ENCODE results near the gene SYNM. TPM values are rescaled to one million over a fixed set of nuclear protein-coding genes. Genes with fewer than 3 reads are reported as not detected.

SYNM gene
- total and polyA plus RNA-seq, 2 donors (not counting 1 experiment from before 2014, with no cell fraction given): 0.04 to 0.27 TPM

GRCh38 chr15:99122831-99123712 lies 18.2 kb downstream of the SYNM start:
- Histone ChIP-seq H2AFZ (ENCODE audit: insufficient read depth, low read depth, low read length, poor library complexity, severe bottlenecking) (no peak overlapping the region), H3K4me3 (ENCODE audit: control extremely low read depth in 1 of 5, extremely low read depth in 1 of 5, insufficient read depth in 1 of 5, low read depth in 2 of 5, low read length in 4 of 5) (no peak overlapping the region), H3K4me1 (ENCODE audit: control insufficient read depth in 2 of 2, insufficient read depth in 2 of 2, low read length in 2 of 2) (no peaks in the 10 kb centered on the region), H3K36me3 (replicated peaks in 1 of 2; ENCODE audit: control extremely low read depth in 1 of 2, control insufficient read depth in 1 of 2, extremely low read depth in 1 of 2, insufficient read depth in 2 of 2, low read length in 1 of 2) (no peaks in the 10 kb centered on the region), H3K9me3 (ENCODE audit: control extremely low read depth in 1 of 3, control insufficient read depth in 2 of 3, insufficient read depth in 1 of 3, low read length in 2 of 3) (no peaks in the 10 kb centered on the region), H4K20me1 (ENCODE audit: control insufficient read depth, insufficient read depth, low read length, poor library complexity, severe bottlenecking) (no peaks in the 10 kb centered on the region), H3K27ac (ENCODE audit: low read length in 2 of 2) (no peak overlapping the region), H3K27me3 (replicated peaks in 1 of 4; ENCODE audit: control extremely low read depth in 1 of 4, control insufficient read depth in 3 of 4, insufficient read depth in 4 of 4, low read length in 3 of 4) (peaks cover 0 to 3% (median 0%) of the 10 kb centered on the region in 4 experiments), H3K4me2 (replicated peaks; ENCODE audit: low read depth, low read length, poor library complexity, severe bottlenecking) (no peak overlapping the region), H3K79me2 (ENCODE audit: control insufficient read depth, insufficient read depth, low read length) (no peaks in the 10 kb centered on the region), H3K9ac (ENCODE audit: low read length) (no peak overlapping the region)
- Mint-ChIP-seq H3K9me3 (ENCODE audit: insufficient read depth) (no peaks in the 10 kb centered on the region), H3K27ac (no peak overlapping the region), H3K4me1 (no peaks in the 10 kb centered on the region), H3K4me3 (no peak overlapping the region), H3K27me3 (peaks cover 5% of the 10 kb centered on the region)
- 86% methylated on average over 18 of the region's 22 CpGs for WGBS (ENCODE audit: insufficient coverage)
- ChIA-PET CTCF (no interaction called here), POLR2A (no interaction called here)
- DNase-seq: no peak
- no peak for TF ChIP-seq EZH2 (IDR thresholded peaks at IDR 0.05; ENCODE audit: borderline replicate concordance, insufficient read depth, low read depth, low read length, poor library complexity, severe bottlenecking)
- no peak for TF ChIP-seq CTCF (IDR thresholded peaks at IDR 0.05)
- no peak for ATAC-seq (ENCODE audit: low read depth)
- intact Hi-C loops (cut with micrococcal nuclease): no loop called here

GRCh38 chr15:99123713-99124451 lies 19.0 kb downstream of the SYNM start:
- Histone ChIP-seq H3K27me3 (replicated peaks in 1 of 4; ENCODE audit: control extremely low read depth in 1 of 4, control insufficient read depth in 3 of 4, insufficient read depth in 4 of 4, low read length in 3 of 4) (peaks cover 0 to 3% (median 0%) of the 10 kb centered on the region in 4 experiments), H4K20me1 (ENCODE audit: control insufficient read depth, insufficient read depth, low read length, poor library complexity, severe bottlenecking) (no peaks in the 10 kb centered on the region), H3K4me2 (replicated peaks; ENCODE audit: low read depth, low read length, poor library complexity, severe bottlenecking) (no peak overlapping the region), H3K4me3 (ENCODE audit: control extremely low read depth in 1 of 5, extremely low read depth in 1 of 5, insufficient read depth in 1 of 5, low read depth in 2 of 5, low read length in 4 of 5) (no peak overlapping the region), H3K27ac (ENCODE audit: low read length in 2 of 2) (no peak overlapping the region), H3K9ac (ENCODE audit: low read length) (no peak overlapping the region), H3K79me2 (ENCODE audit: control insufficient read depth, insufficient read depth, low read length) (no peaks in the 10 kb centered on the region), H3K4me1 (ENCODE audit: control insufficient read depth in 2 of 2, insufficient read depth in 2 of 2, low read length in 2 of 2) (no peaks in the 10 kb centered on the region), H3K36me3 (replicated peaks in 1 of 2; ENCODE audit: control extremely low read depth in 1 of 2, control insufficient read depth in 1 of 2, extremely low read depth in 1 of 2, insufficient read depth in 2 of 2, low read length in 1 of 2) (no peaks in the 10 kb centered on the region), H3K9me3 (ENCODE audit: control extremely low read depth in 1 of 3, control insufficient read depth in 2 of 3, insufficient read depth in 1 of 3, low read length in 2 of 3) (no peaks in the 10 kb centered on the region), H2AFZ (ENCODE audit: insufficient read depth, low read depth, low read length, poor library complexity, severe bottlenecking) (no peak overlapping the region)
- H3K9me3 Mint-ChIP-seq (ENCODE audit: insufficient read depth): no peaks in the 10 kb centered on the region
- intact Hi-C loops (cut with micrococcal nuclease): no loop called here
- POLR2A ChIA-PET: no interaction called here
- 19% methylated on average over 18 of the region's 20 CpGs for WGBS (ENCODE audit: insufficient coverage)
- CTCF ChIA-PET: no interaction called here
- H3K27ac Mint-ChIP-seq: no peak overlapping the region
- H3K4me1 Mint-ChIP-seq: no peaks in the 10 kb centered on the region
- no peak for TF ChIP-seq CTCF (IDR thresholded peaks at IDR 0.05)
- DNase-seq: no peak
- ATAC-seq (ENCODE audit: low read depth): no peak
- H3K4me3 Mint-ChIP-seq: no peak overlapping the region
- peaks cover 5% of the 10 kb centered on the region for H3K27me3 Mint-ChIP-seq
